OCI-LY7 (cell line): ENCODE measurements around the gene EGFLAM. TPM values are rescaled to one million over a fixed set of nuclear protein-coding genes. Genes with fewer than 3 reads are reported as not detected.

Experiments used
- BruUV-seq: library from RNA; stranded (reverse); fragments of 400-500 nt; replicated peaks from 2 replicates; lab custom pipeline; 2021; lab: Mats Ljungman, UMichigan
- CTCF ChIA-PET: fragments of 300-600 bp; sonication (Branson Sonifier 250); formaldehyde crosslinking; loops from one replicate; lab custom pipeline; 2022; ENCODE audit warnings: antibody characterized with exemption; ENCODE audit not compliant: unreplicated experiment; lab: Charles Lee
- POLR2A ChIA-PET: fragments of 300-600 bp; sonication (Branson Sonifier 250); formaldehyde crosslinking; loops from one replicate; lab custom pipeline; 2022; ENCODE audit warnings: antibody characterized with exemption; lab: Charles Lee
- DNase-seq: peaks from one replicate; pipeline ENCODE4 v3.0.0-alpha.2; 2015; ENCODE audit warnings: low spot score
- H2AFZ ChIP-seq: fragments of 200-600 bp; sonication (generic), shearing (Covaris generic); 2 replicates; pipeline ENCODE4 v1.6.1; 2014; ENCODE audit warnings: mild to moderate bottlenecking, antibody characterized with exemption, low read length, moderate library complexity
- H3K27ac ChIP-seq: fragments of 200-600 bp; sonication (generic); 2 replicates; pipeline ENCODE4 v1.5.1; 2014; ENCODE audit warnings: mixed run types, low read depth, mild to moderate bottlenecking, moderate library complexity, low read length, inconsistent platforms; ENCODE audit not compliant: poor library complexity, severe bottlenecking
- H3K36me3 ChIP-seq: fragments of 200-600 bp; sonication (generic); 2 replicates; pipeline ENCODE4 v1.6.1; 2014; ENCODE audit warnings: mild to moderate bottlenecking, antibody characterized with exemption, low read length, moderate library complexity, mixed read lengths; ENCODE audit not compliant: insufficient read depth
- H3K4me1 ChIP-seq: fragments of 200-600 bp; sonication (generic); 2 replicates; pipeline ENCODE4 v1.5.1; 2014; ENCODE audit warnings: mild to moderate bottlenecking, low read length; ENCODE audit not compliant: insufficient read depth, poor library complexity, severe bottlenecking
- H3K4me2 ChIP-seq: fragments of 200-600 bp; sonication (generic); 2 replicates; pipeline ENCODE4 v1.6.1; 2014; ENCODE audit warnings: mild to moderate bottlenecking, low read length
- H3K4me3 ChIP-seq: fragments of 200-600 bp; sonication (generic); 2 replicates; pipeline ENCODE4 v1.5.1; 2014; ENCODE audit warnings: mild to moderate bottlenecking, low read depth, low read length; ENCODE audit not compliant: poor library complexity, severe bottlenecking
- H3K79me2 ChIP-seq: fragments of 200-600 bp; sonication (generic); 2 replicates; pipeline ENCODE4 v1.6.1; 2016; ENCODE audit warnings: low read depth, mild to moderate bottlenecking, low read length, moderate library complexity, mixed read lengths; ENCODE audit not compliant: insufficient read depth
- H3K9me2 ChIP-seq: fragments of 200-600 bp; sonication (generic); 2 replicates; pipeline ENCODE4 v1.6.1; 2016; ENCODE audit warnings: mild to moderate bottlenecking, low read length, mixed read lengths; ENCODE audit not compliant: insufficient read depth
- H3K9me3 ChIP-seq: fragments of 200-600 bp; sonication (generic); 2 replicates; pipeline ENCODE4 v1.6.1; 2014; ENCODE audit warnings: mild to moderate bottlenecking, mixed run types, low read length, mixed read lengths
- H4K20me1 ChIP-seq: fragments of 200-600 bp; sonication (generic); 2 replicates; pipeline ENCODE4 v1.6.1; 2014; ENCODE audit warnings: mild to moderate bottlenecking, antibody characterized with exemption, low read length, moderate library complexity, mixed read lengths; ENCODE audit not compliant: insufficient read depth
- CTCF ChIP-seq: fragments of 200-600 bp; sonication (generic); conservative IDR thresholded peaks from 2 replicates; pipeline ENCODE4 v1.5.1; 2014; ENCODE audit warnings: mild to moderate bottlenecking, antibody characterized with exemption, low read length, moderate library complexity, mixed read lengths
- EZH2phosphoT487 ChIP-seq: fragments of 200-600 bp; sonication (generic); IDR thresholded peaks from 2 replicates; pipeline ENCODE4 v1.6.1; 2018; ENCODE audit warnings: low read depth, borderline replicate concordance, mild to moderate bottlenecking, mixed run types, antibody characterized with exemption, low read length, moderate library complexity, mixed read lengths
- intact Hi-C: fragments of 100-400 bp; cut with micrococcal nuclease; formaldehyde crosslinking; loops from one replicate; pipeline ENCODE4 v1.10.0; 2022; ENCODE audit not compliant: unreplicated experiment
- total RNA-seq, 2 experiments: library from RNA; depleted of rRNA in 1 of 2; stranded (reverse); fragments of >200 nt in 1 of 2; shearing (Covaris generic) in 1 of 2; gene quantifications; 2 replicates each; pipeline ENCODE4 v1.2.3, GENCODE V29; 2014 to 2022

The EGFLAM gene
- total RNA-seq, 2 experiments from 2014 or later, result not detected

- H3K27ac ChIP-seq, result no peak overlapping the region
- no peaks in the 10 kb centered on the region for H3K79me2 ChIP-seq
- intact Hi-C loops, result no loop called here
- POLR2A ChIA-PET, result no interaction called here
- no peak overlapping the region for H3K4me2 ChIP-seq
- CTCF ChIA-PET, result no interaction called here
- H4K20me1 ChIP-seq, result no peaks in the 10 kb centered on the region
- H3K4me1 ChIP-seq, result no peaks in the 10 kb centered on the region
- TF ChIP-seq CTCF (no peak), EZH2phosphoT487 (no peak)
- no peaks in the 10 kb centered on the region for H3K36me3 ChIP-seq
- BruUV-seq, result no TSS peak
- H3K9me3 ChIP-seq, result no peaks in the 10 kb centered on the region
- no peak for DNase-seq
- H2AFZ ChIP-seq, result no peak overlapping the region
- H3K9me2 ChIP-seq, result no peaks in the 10 kb centered on the region
- H3K4me3 ChIP-seq, result no peak overlapping the region
Measured at GRCh38 chr5:38426490-38426889, 168.1 kb downstream of the EGFLAM start.

- DNase-seq, result no peak
- H2AFZ ChIP-seq, result no peak overlapping the region
- no peaks in the 10 kb centered on the region for H3K9me3 ChIP-seq
- no peaks in the 10 kb centered on the region for H3K9me2 ChIP-seq
- no peaks in the 10 kb centered on the region for H4K20me1 ChIP-seq
- ChIA-PET CTCF (no interaction called here), POLR2A (no interaction called here)
- H3K36me3 ChIP-seq, result no peaks in the 10 kb centered on the region
- no peaks in the 10 kb centered on the region for H3K79me2 ChIP-seq
- H3K27ac ChIP-seq, result no peak overlapping the region
- no peak overlapping the region for H3K4me2 ChIP-seq
- no peak overlapping the region for H3K4me3 ChIP-seq
- H3K4me1 ChIP-seq, result no peaks in the 10 kb centered on the region
- TF ChIP-seq EZH2phosphoT487, result no peak
- no peak for TF ChIP-seq CTCF
- no TSS peak for BruUV-seq
- intact Hi-C loops, result no loop called here
Measured at GRCh38 chr5:38426986-38427950, 168.9 kb downstream of the EGFLAM start.
